Mesenchymal stem cell (in vitro differentiated cells and primary cell): Measurements from ENCODE around the gene MVB12B.
A peak's percentile ranks its signal among the peaks of the same experiment; 100 is the strongest.

Experiments
- DNase-seq: peaks from one replicate; pipeline ENCODE4 v3.0.0-alpha.2; 2013
- H2AFZ ChIP-seq: one replicate; pipeline ENCODE4 v1.6.1; 2013; ENCODE audit warnings: low read depth, mild to moderate bottlenecking, control low read depth, inconsistent platforms, low read length, moderate library complexity
- H2AK5ac ChIP-seq: 2 replicates; pipeline ENCODE4 v1.6.1; 2013; ENCODE audit warnings: low read length, moderate library complexity, mild to moderate bottlenecking, inconsistent platforms; ENCODE audit not compliant: severe bottlenecking
- H2BK120ac ChIP-seq: one replicate; pipeline ENCODE4 v1.6.1; 2013; ENCODE audit warnings: low read depth, mild to moderate bottlenecking, inconsistent platforms, low read length, moderate library complexity
- H2BK12ac ChIP-seq, 2 experiments: one replicate each; pipeline ENCODE4 v1.6.1; 2013; ENCODE audit warnings: inconsistent platforms in 2 of 2, low read length in 2 of 2, mild to moderate bottlenecking in 2 of 2, moderate library complexity in 2 of 2, control low read depth in 1 of 2
- H2BK15ac ChIP-seq: one replicate; pipeline ENCODE4 v1.6.1; 2013; ENCODE audit warnings: mild to moderate bottlenecking, low read depth, inconsistent platforms; ENCODE audit not compliant: poor library complexity, severe bottlenecking
- H2BK5ac ChIP-seq: 2 replicates; pipeline ENCODE4 v1.6.1; 2013; ENCODE audit warnings: low read depth, mild to moderate bottlenecking, low read length, control low read depth, inconsistent platforms; ENCODE audit not compliant: poor library complexity, severe bottlenecking
- H3K14ac ChIP-seq, 2 experiments: one replicate each; pipeline ENCODE4 v1.6.1; 2013; ENCODE audit warnings: inconsistent platforms in 2 of 2, low read length in 2 of 2, control low read depth in 1 of 2, mild to moderate bottlenecking in 1 of 2, moderate library complexity in 1 of 2
- H3K18ac ChIP-seq, 2 experiments: one replicate each; pipeline ENCODE4 v1.6.1; 2013; ENCODE audit warnings: inconsistent platforms in 2 of 2, low read length in 2 of 2, control low read depth in 1 of 2, low read depth in 1 of 2, mild to moderate bottlenecking in 1 of 2
- H3K23ac ChIP-seq, 2 experiments: one replicate each; pipeline ENCODE4 v1.6.1; 2013; ENCODE audit warnings: inconsistent platforms in 2 of 2, low read length in 2 of 2, mild to moderate bottlenecking in 2 of 2, moderate library complexity in 2 of 2, control low read depth in 1 of 2
- H3K27ac ChIP-seq: 2 replicates; pipeline ENCODE4 v1.5.1; 2013; ENCODE audit warnings: mild to moderate bottlenecking, moderate library complexity, low read length, control low read depth, inconsistent platforms; ENCODE audit not compliant: poor library complexity, severe bottlenecking
- H3K27me3 ChIP-seq, 2 experiments: 2 replicates each; pipeline versions ENCODE4 v1.6.1 to v1.7.0; 2013; ENCODE audit warnings: low read length in 2 of 2, mild to moderate bottlenecking in 2 of 2, moderate library complexity in 2 of 2, control low read depth in 1 of 2, inconsistent platforms in 1 of 2; ENCODE audit not compliant: control insufficient read depth in 1 of 2, insufficient read depth in 1 of 2
- H3K36me3 ChIP-seq, 2 experiments: 2 replicates each; pipeline versions ENCODE4 v1.6.1 to v1.7.0; 2013; ENCODE audit warnings: low read length in 2 of 2, control low read depth in 1 of 2, inconsistent platforms in 1 of 2, low read depth in 1 of 2, mild to moderate bottlenecking in 1 of 2; ENCODE audit not compliant: insufficient read depth in 2 of 2, control insufficient read depth in 1 of 2
- H3K4ac ChIP-seq, 2 experiments: one replicate each; pipeline ENCODE4 v1.6.1; 2013; ENCODE audit warnings: inconsistent platforms in 2 of 2, low read length in 2 of 2, mild to moderate bottlenecking in 2 of 2, moderate library complexity in 2 of 2, control low read depth in 1 of 2, low read depth in 1 of 2
- H3K4me1 ChIP-seq: 2 replicates; pipeline ENCODE4 v1.6.1; 2013; ENCODE audit warnings: low read depth, low read length, control low read depth; ENCODE audit not compliant: control insufficient read depth, insufficient read depth
- H3K4me2 ChIP-seq: 2 replicates; pipeline ENCODE4 v1.6.1; 2013; ENCODE audit warnings: low read length, mild to moderate bottlenecking, inconsistent platforms; ENCODE audit not compliant: poor library complexity, severe bottlenecking
- H3K4me3 ChIP-seq, 2 experiments: 2 replicates each; pipeline versions ENCODE4 v1.5.1 to v1.7.0; 2013; ENCODE audit warnings: low read length in 2 of 2, mild to moderate bottlenecking in 2 of 2, control low read depth in 1 of 2, low read depth in 1 of 2; ENCODE audit not compliant: insufficient read depth in 1 of 2
- H3K79me1 ChIP-seq: replicated peaks from 2 replicates; pipeline ENCODE4 v1.6.1; 2013; ENCODE audit warnings: mild to moderate bottlenecking, control low read depth, low read length, inconsistent platforms; ENCODE audit not compliant: poor library complexity, severe bottlenecking
- H3K9ac ChIP-seq: 2 replicates; pipeline ENCODE4 v1.7.0; 2013; ENCODE audit warnings: mild to moderate bottlenecking, low read length, moderate library complexity
- H3K9me3 ChIP-seq: 2 replicates; pipeline ENCODE4 v1.7.0; 2013; ENCODE audit warnings: mild to moderate bottlenecking, low read length; ENCODE audit not compliant: control insufficient read depth
- H4K8ac ChIP-seq: one replicate; pipeline ENCODE4 v1.6.1; 2013; ENCODE audit warnings: inconsistent platforms, mild to moderate bottlenecking, low read length, moderate library complexity
- H4K91ac ChIP-seq: one replicate; pipeline ENCODE4 v1.6.1; 2013; ENCODE audit warnings: mild to moderate bottlenecking, low read length, inconsistent platforms
- WGBS: methylation state at CpG from one replicate; pipeline ENCODE4 v1.1.7; 2013; ENCODE audit warnings: mixed read lengths; 5-methylcytosine and 5-hydroxymethylcytosine counted together

The MVB12B gene

GRCh38 chr9:126526218-126527108 lies 199.8 kb downstream of the MVB12B start:
- Histone ChIP-seq H3K14ac (no peak overlapping the region), H4K91ac (no peak overlapping the region), H4K8ac (no peak overlapping the region), H3K18ac (no peak overlapping the region), H2BK5ac (no peak overlapping the region), H3K4me1 (no peaks in the 10 kb centered on the region), H2BK120ac (no peak overlapping the region), H2BK12ac (no peak overlapping the region), H3K4me3 (no peak overlapping the region), H3K27ac (no peak overlapping the region), H3K4me2 (no peak overlapping the region), H3K4ac (no peak overlapping the region), H3K23ac (no peak overlapping the region), H3K27me3 (peaks cover 75 to 80% of the 10 kb centered on the region in 2 experiments), H3K36me3 (no peaks in the 10 kb centered on the region), H2AFZ (no peak overlapping the region), H2AK5ac (no peak overlapping the region), H3K9ac (no peak overlapping the region), H2BK15ac (peak overlapping the region; percentile 49), H3K79me1 (no peaks in the 10 kb centered on the region), H3K9me3 (no peaks in the 10 kb centered on the region)
- DNase-seq, result no peak
- 76% methylated on average over 19 of the region's 19 CpGs for WGBS

- H3K4me1 ChIP-seq, result no peaks in the 10 kb centered on the region
- H3K9me3 ChIP-seq, result no peaks in the 10 kb centered on the region
- peaks cover 75 to 80% of the 10 kb centered on the region in 2 experiments for H3K27me3 ChIP-seq
- no peak overlapping the region for H3K4me3 ChIP-seq
- H3K36me3 ChIP-seq, result no peaks in the 10 kb centered on the region
- H2AK5ac ChIP-seq, result no peak overlapping the region
- DNase-seq, result no peak
- no peak overlapping the region for H2BK12ac ChIP-seq
- no peak overlapping the region for H4K8ac ChIP-seq
- no peak overlapping the region for H4K91ac ChIP-seq
- H3K4ac ChIP-seq, result no peak overlapping the region
- H3K9ac ChIP-seq, result no peak overlapping the region
- no peak overlapping the region for H2AFZ ChIP-seq
- H3K4me2 ChIP-seq, result no peak overlapping the region
- H3K18ac ChIP-seq, result no peak overlapping the region
- no peak overlapping the region for H3K27ac ChIP-seq
- no peak overlapping the region for H2BK15ac ChIP-seq
- H2BK5ac ChIP-seq, result no peak overlapping the region
- no peaks in the 10 kb centered on the region for H3K79me1 ChIP-seq
- no peak overlapping the region for H2BK120ac ChIP-seq
- H3K14ac ChIP-seq, result no peak overlapping the region
- WGBS, result 83% methylated on average over 20 of the region's 20 CpGs
- H3K23ac ChIP-seq, result no peak overlapping the region
Observed at GRCh38 chr9:126527109-126527825, 200.6 kb downstream of the MVB12B start.

- Histone ChIP-seq H3K4ac (no peak overlapping the region), H2BK15ac (no peak overlapping the region), H3K27ac (no peak overlapping the region), H2BK12ac (no peak overlapping the region), H3K4me3 (no peak overlapping the region), H3K18ac (no peak overlapping the region), H3K9me3 (no peaks in the 10 kb centered on the region), H3K36me3 (no peaks in the 10 kb centered on the region), H3K14ac (no peak overlapping the region), H3K27me3 (peaks cover 75 to 80% of the 10 kb centered on the region in 2 experiments), H3K79me1 (no peaks in the 10 kb centered on the region), H2AK5ac (no peak overlapping the region), H3K9ac (no peak overlapping the region), H4K8ac (no peak overlapping the region), H2BK5ac (no peak overlapping the region), H2BK120ac (no peak overlapping the region), H3K4me1 (no peaks in the 10 kb centered on the region), H2AFZ (no peak overlapping the region), H4K91ac (no peak overlapping the region), H3K4me2 (no peak overlapping the region), H3K23ac (no peak overlapping the region)
- 87% methylated on average over 14 of the region's 14 CpGs for WGBS
- DNase-seq, result no peak
Observed at GRCh38 chr9:126528111-126528510, 201.5 kb downstream of the MVB12B start.

GRCh38 chr9:126528915-126529314 lies 202.3 kb downstream of the MVB12B start:
- Histone ChIP-seq H2BK12ac (no peak overlapping the region), H3K18ac (no peak overlapping the region), H3K4me3 (no peak overlapping the region), H2BK15ac (no peak overlapping the region), H3K9ac (no peak overlapping the region), H3K23ac (no peak overlapping the region), H3K4me1 (no peaks in the 10 kb centered on the region), H3K79me1 (no peaks in the 10 kb centered on the region), H2AFZ (no peak overlapping the region), H3K9me3 (no peaks in the 10 kb centered on the region), H2BK120ac (no peak overlapping the region), H3K14ac (no peak overlapping the region), H3K36me3 (no peaks in the 10 kb centered on the region), H3K27ac (no peak overlapping the region), H3K4ac (no peak overlapping the region), H2BK5ac (no peak overlapping the region), H4K91ac (no peak overlapping the region), H3K4me2 (no peak overlapping the region), H2AK5ac (no peak overlapping the region), H3K27me3 (peaks cover 76 to 80% of the 10 kb centered on the region in 2 experiments), H4K8ac (no peak overlapping the region)
- WGBS, result 97% methylated on average over 8 of the region's 10 CpGs
- no peak for DNase-seq
